GM10847 (cell line): ENCODE measurements around the gene TMC7.

Source experiments
- POLR2A ChIP-seq: IDR thresholded peaks from 2 replicates; pipeline ENCODE4 v1.6.1; 2011; ENCODE audit not compliant: insufficient read length; ENCODE audit errors: extremely low read depth

TMC7 gene

GRCh38 chr16:19077879-19078278 lies 94.1 kb downstream of the TMC7 start:
- TF ChIP-seq POLR2A: no peak

GRCh38 chr16:19083670-19084069 lies 99.9 kb downstream of the TMC7 start:
- TF ChIP-seq POLR2A: no peak

- no peak for TF ChIP-seq POLR2A
These were observed 100.4 kb downstream of the TMC7 start for GRCh38 chr16:19084139-19084538.

- no peak for TF ChIP-seq POLR2A
These were observed 101.1 kb downstream of the TMC7 start for GRCh38 chr16:19084879-19085278.

- TF ChIP-seq POLR2A: no peak
These were observed 102.0 kb downstream of the TMC7 start for GRCh38 chr16:19085679-19086200.

GRCh38 chr16:19086322-19087199 lies 102.8 kb downstream of the TMC7 start:
- TF ChIP-seq POLR2A: no peak

GRCh38 chr16:19088341-19088916 lies 104.7 kb downstream of the TMC7 start:
- no peak for TF ChIP-seq POLR2A

GRCh38 chr16:19089410-19089955 lies 105.7 kb downstream of the TMC7 start:
- no peak for TF ChIP-seq POLR2A

GRCh38 chr16:19090916-19091315 lies 107.2 kb downstream of the TMC7 start:
- no peak for TF ChIP-seq POLR2A

GRCh38 chr16:19092653-19093410 lies 109.1 kb downstream of the TMC7 start:
- no peak for TF ChIP-seq POLR2A

- TF ChIP-seq POLR2A: no peak
These were observed 110.2 kb downstream of the TMC7 start for GRCh38 chr16:19093631-19094541.

GRCh38 chr16:19094542-19095365 lies 111.0 kb downstream of the TMC7 start:
- no peak for TF ChIP-seq POLR2A

- TF ChIP-seq POLR2A: no peak
These were observed 111.9 kb downstream of the TMC7 start for GRCh38 chr16:19095654-19096053.
